ENCODE results near the gene CLDN34.

Gene CLDN34

GRCh38 chrX:10006770-10007169 lies 39.6 kb downstream of the CLDN34 start:
- no peak overlapping the region for H3K9ac ChIP-seq (ENCODE audit: low read length)
- H3K27ac ChIP-seq (ENCODE audit: low read length) = no peak overlapping the region
- no peak overlapping the region for H3K4me3 ChIP-seq (ENCODE audit: low read length)
- no peaks in the 10 kb centered on the region for H3K9me3 ChIP-seq (ENCODE audit: control insufficient read depth, low read depth, low read length)
- no peaks in the 10 kb centered on the region for H3K27me3 ChIP-seq (ENCODE audit: control insufficient read depth, insufficient read depth, low read length)
- H3K4me1 ChIP-seq (ENCODE audit: control insufficient read depth, low read depth, low read length) = peaks cover 34% of the 10 kb centered on the region
- no peaks in the 10 kb centered on the region for H3K36me3 ChIP-seq (ENCODE audit: control insufficient read depth, low read depth, low read length)

DNA sequence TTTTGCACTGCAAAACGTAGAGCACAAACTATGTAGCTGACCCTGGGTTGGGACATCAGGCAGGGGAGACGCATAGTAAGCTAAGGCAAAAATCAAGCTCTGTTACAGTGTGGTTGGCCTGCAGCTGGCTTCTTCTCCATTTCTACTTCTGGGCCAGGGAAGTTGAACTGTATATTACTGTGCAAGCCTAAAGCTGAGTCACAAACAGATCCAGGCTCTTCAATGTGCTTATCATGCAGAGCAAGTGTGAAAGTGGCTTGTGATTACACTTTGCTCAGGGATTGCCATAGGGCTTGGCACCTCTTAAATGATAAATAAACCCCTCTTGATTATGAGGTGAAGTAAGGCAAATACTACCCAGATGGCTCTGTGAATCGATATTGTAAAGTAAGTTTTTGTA lies 40.5 kb downstream of the CLDN34 start:
- no peak overlapping the region for H3K27ac ChIP-seq (ENCODE audit: low read length)

GRCh38 chrX:10008483-10009056 lies 41.4 kb downstream of the CLDN34 start:
- no peaks in the 10 kb centered on the region for H3K27me3 ChIP-seq (ENCODE audit: control insufficient read depth, insufficient read depth, low read length)
- H3K4me1 ChIP-seq (ENCODE audit: control insufficient read depth, low read depth, low read length) = peaks cover 43% of the 10 kb centered on the region
- H3K36me3 ChIP-seq (ENCODE audit: control insufficient read depth, low read depth, low read length) = no peaks in the 10 kb centered on the region
- no peak overlapping the region for H3K4me3 ChIP-seq (ENCODE audit: low read length)
- no peaks in the 10 kb centered on the region for H3K9me3 ChIP-seq (ENCODE audit: control insufficient read depth, low read depth, low read length)
- no peak overlapping the region for H3K9ac ChIP-seq (ENCODE audit: low read length)
- no peak overlapping the region for H3K27ac ChIP-seq (ENCODE audit: low read length)

More for the DNA sequence above, 40.5 kb downstream of the CLDN34 start:
- H3K4me3 ChIP-seq (ENCODE audit: low read length) = no peak overlapping the region
- peaks cover 42% of the 10 kb centered on the region for H3K4me1 ChIP-seq (ENCODE audit: control insufficient read depth, low read depth, low read length)
- H3K36me3 ChIP-seq (ENCODE audit: control insufficient read depth, low read depth, low read length) = no peaks in the 10 kb centered on the region
- no peaks in the 10 kb centered on the region for H3K27me3 ChIP-seq (ENCODE audit: control insufficient read depth, insufficient read depth, low read length)
- no peak overlapping the region for H3K9ac ChIP-seq (ENCODE audit: low read length)
- no peaks in the 10 kb centered on the region for H3K9me3 ChIP-seq (ENCODE audit: control insufficient read depth, low read depth, low read length)

GRCh38 chrX:10009741-10010140 lies 42.6 kb downstream of the CLDN34 start:
- peaks cover 43% of the 10 kb centered on the region for H3K4me1 ChIP-seq (ENCODE audit: control insufficient read depth, low read depth, low read length)
- peak overlapping the region; percentile 54 for H3K9ac ChIP-seq (ENCODE audit: low read length)
- H3K27ac ChIP-seq (ENCODE audit: low read length) = peak overlapping the region; percentile 77
- no peaks in the 10 kb centered on the region for H3K27me3 ChIP-seq (ENCODE audit: control insufficient read depth, insufficient read depth, low read length)
- no peaks in the 10 kb centered on the region for H3K36me3 ChIP-seq (ENCODE audit: control insufficient read depth, low read depth, low read length)
- no peak overlapping the region for H3K4me3 ChIP-seq (ENCODE audit: low read length)
- no peaks in the 10 kb centered on the region for H3K9me3 ChIP-seq (ENCODE audit: control insufficient read depth, low read depth, low read length)

GRCh38 chrX:10010686-10011085 lies 43.5 kb downstream of the CLDN34 start:
- no peaks in the 10 kb centered on the region for H3K27me3 ChIP-seq (ENCODE audit: control insufficient read depth, insufficient read depth, low read length)

GRCh38 chrX:10011261-10011931 lies 44.2 kb downstream of the CLDN34 start:
- peak overlapping the region; percentile 77 for H3K27ac ChIP-seq (ENCODE audit: low read length)
- H3K9ac ChIP-seq (ENCODE audit: low read length) = peak overlapping the region; percentile 54

More at GRCh38 chrX:10010686-10011085, 43.5 kb downstream of the CLDN34 start:
- H3K4me1 ChIP-seq (ENCODE audit: control insufficient read depth, low read depth, low read length) = peaks cover 37% of the 10 kb centered on the region
- H3K9ac ChIP-seq (ENCODE audit: low read length) = peak overlapping the region; percentile 54
- no peaks in the 10 kb centered on the region for H3K9me3 ChIP-seq (ENCODE audit: control insufficient read depth, low read depth, low read length)
- peak overlapping the region; percentile 77 for H3K27ac ChIP-seq (ENCODE audit: low read length)
- H3K4me3 ChIP-seq (ENCODE audit: low read length) = peak overlapping the region; percentile 26
- H3K36me3 ChIP-seq (ENCODE audit: control insufficient read depth, low read depth, low read length) = no peaks in the 10 kb centered on the region

DNA sequence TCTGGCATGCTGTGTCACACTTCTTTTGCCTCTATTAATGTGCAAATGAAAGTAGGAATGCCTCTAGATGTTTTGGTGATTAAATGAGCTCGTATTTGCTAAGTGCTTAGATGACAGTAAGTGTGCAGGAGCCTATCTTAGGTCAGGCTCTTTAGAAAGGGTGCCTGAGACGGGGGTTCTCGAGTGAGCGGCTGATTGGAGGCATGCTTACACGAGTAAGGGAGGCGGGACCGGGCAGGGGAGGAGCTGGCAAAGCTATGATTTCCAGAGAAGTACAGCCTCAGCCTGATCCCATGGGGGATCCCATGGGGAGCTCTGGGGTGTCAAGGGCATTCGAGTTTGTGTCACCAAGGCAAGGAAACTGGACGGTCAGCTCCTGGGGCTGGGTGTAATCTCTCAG lies 44.8 kb downstream of the CLDN34 start:
- H3K36me3 ChIP-seq (ENCODE audit: control insufficient read depth, low read depth, low read length) = no peaks in the 10 kb centered on the region
- H3K9me3 ChIP-seq (ENCODE audit: control insufficient read depth, low read depth, low read length) = no peaks in the 10 kb centered on the region
- H3K4me1 ChIP-seq (ENCODE audit: control insufficient read depth, low read depth, low read length) = peaks cover 42% of the 10 kb centered on the region
- H3K27ac ChIP-seq (ENCODE audit: low read length) = peak overlapping the region; percentile 77
- peak overlapping the region; percentile 54 for H3K9ac ChIP-seq (ENCODE audit: low read length)
- no peaks in the 10 kb centered on the region for H3K27me3 ChIP-seq (ENCODE audit: control insufficient read depth, insufficient read depth, low read length)
- no peak overlapping the region for H3K4me3 ChIP-seq (ENCODE audit: low read length)

More at GRCh38 chrX:10011261-10011931, 44.2 kb downstream of the CLDN34 start:
- Histone ChIP-seq H3K27me3 (ENCODE audit: control insufficient read depth, insufficient read depth, low read length) (no peaks in the 10 kb centered on the region), H3K4me1 (ENCODE audit: control insufficient read depth, low read depth, low read length) (peaks cover 37% of the 10 kb centered on the region), H3K9me3 (ENCODE audit: control insufficient read depth, low read depth, low read length) (no peaks in the 10 kb centered on the region), H3K36me3 (ENCODE audit: control insufficient read depth, low read depth, low read length) (no peaks in the 10 kb centered on the region), H3K4me3 (ENCODE audit: low read length) (peak overlapping the region; percentile 26)

DNA sequence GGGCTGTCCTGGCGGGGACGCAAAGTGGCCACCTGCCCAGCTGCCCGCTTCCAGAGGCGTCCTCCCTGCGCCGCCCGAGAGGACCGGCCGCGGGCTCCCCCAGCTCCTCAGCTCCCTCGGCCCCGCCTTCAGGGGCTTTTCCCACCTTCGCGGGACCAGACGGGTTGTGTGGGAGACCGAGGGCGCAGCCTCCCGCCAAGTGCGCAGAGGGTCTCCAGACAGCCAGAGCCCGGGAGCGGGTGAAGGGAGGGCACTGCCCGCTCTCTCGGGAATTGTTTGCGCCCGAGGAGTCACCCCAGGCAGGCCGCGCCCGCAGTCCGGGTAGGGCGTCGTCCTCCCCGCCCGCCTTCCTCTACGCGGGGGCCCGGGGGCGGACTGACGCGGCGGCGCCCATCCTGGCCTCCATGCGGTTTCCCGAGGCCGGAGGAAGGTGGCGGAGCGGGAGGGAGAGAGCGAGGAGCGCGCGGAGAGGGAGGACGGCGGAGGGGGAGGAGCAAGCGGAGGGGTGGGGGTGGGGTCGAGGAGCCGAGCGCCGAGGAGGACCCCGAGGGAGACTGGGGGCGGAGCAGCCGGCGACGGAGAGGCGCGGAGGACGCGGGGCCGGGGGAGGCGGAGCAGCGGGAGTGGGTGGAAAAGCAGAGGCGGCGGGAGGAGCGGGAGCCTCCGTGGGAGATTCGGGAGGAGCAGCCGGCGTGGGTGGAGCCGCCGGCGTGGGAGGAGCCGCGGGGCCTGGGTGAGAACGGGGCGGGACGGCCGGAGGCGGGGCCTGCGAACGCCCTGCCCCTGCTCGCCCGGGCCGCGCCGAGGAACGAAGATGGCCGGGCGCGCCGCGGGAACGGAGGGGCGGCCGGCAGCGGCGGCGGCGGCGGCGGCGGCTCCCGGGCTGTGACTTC lies 47.5 kb downstream of the CLDN34 start:
- Histone ChIP-seq H3K27me3 (ENCODE audit: control insufficient read depth, insufficient read depth, low read length) (no peaks in the 10 kb centered on the region), H3K36me3 (ENCODE audit: control insufficient read depth, low read depth, low read length) (no peaks in the 10 kb centered on the region), H3K4me1 (ENCODE audit: control insufficient read depth, low read depth, low read length) (peaks cover 50% of the 10 kb centered on the region), H3K4me3 (ENCODE audit: low read length) (peak overlapping the region; percentile 53), H3K27ac (ENCODE audit: low read length) (peak overlapping the region; percentile 3), H3K9ac (ENCODE audit: low read length) (peak overlapping the region; percentile 53), H3K9me3 (ENCODE audit: control insufficient read depth, low read depth, low read length) (no peaks in the 10 kb centered on the region)

DNA sequence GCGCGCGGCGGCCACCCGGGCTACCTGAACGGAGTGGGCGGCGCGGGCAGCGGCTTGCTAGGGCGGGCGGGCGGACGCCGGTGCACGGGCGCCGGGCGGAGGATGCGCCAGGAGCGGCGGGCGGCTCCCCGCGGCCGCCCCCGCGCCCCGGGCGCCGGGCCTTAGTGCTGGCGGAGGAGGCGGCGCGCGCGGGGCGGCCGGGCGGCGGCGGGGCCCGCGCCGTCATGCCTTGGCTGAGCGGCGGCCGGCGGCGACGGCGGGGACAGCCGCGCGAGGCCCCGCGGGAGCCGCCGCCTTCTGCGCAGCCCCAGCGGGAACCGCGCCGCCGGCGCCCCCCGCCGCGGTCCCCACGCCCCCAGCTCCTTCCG lies 48.2 kb downstream of the CLDN34 start:
- no peaks in the 10 kb centered on the region for H3K9me3 ChIP-seq (ENCODE audit: control insufficient read depth, low read depth, low read length)
- no peak overlapping the region for H3K27ac ChIP-seq (ENCODE audit: low read length)
- H3K9ac ChIP-seq (ENCODE audit: low read length) = no peak overlapping the region
- H3K4me3 ChIP-seq (ENCODE audit: low read length) = no peak overlapping the region
- H3K36me3 ChIP-seq (ENCODE audit: control insufficient read depth, low read depth, low read length) = no peaks in the 10 kb centered on the region
- H3K27me3 ChIP-seq (ENCODE audit: control insufficient read depth, insufficient read depth, low read length) = no peaks in the 10 kb centered on the region
- peaks cover 44% of the 10 kb centered on the region for H3K4me1 ChIP-seq (ENCODE audit: control insufficient read depth, low read depth, low read length)

GRCh38 chrX:10015723-10016518 lies 48.8 kb downstream of the CLDN34 start:
- no peaks in the 10 kb centered on the region for H3K27me3 ChIP-seq (ENCODE audit: control insufficient read depth, insufficient read depth, low read length)
- no peak overlapping the region for H3K27ac ChIP-seq (ENCODE audit: low read length)
- peaks cover 38% of the 10 kb centered on the region for H3K4me1 ChIP-seq (ENCODE audit: control insufficient read depth, low read depth, low read length)
- no peak overlapping the region for H3K9ac ChIP-seq (ENCODE audit: low read length)
- H3K36me3 ChIP-seq (ENCODE audit: control insufficient read depth, low read depth, low read length) = no peaks in the 10 kb centered on the region
- peak overlapping the region; percentile 64 for H3K4me3 ChIP-seq (ENCODE audit: low read length)
- no peaks in the 10 kb centered on the region for H3K9me3 ChIP-seq (ENCODE audit: control insufficient read depth, low read depth, low read length)

Data from iPS-18a (cell line).